Muscle of leg (tissue), 11 donors: ENCODE measurements around the gene PKDCC. TPM values are rescaled to one million over a fixed set of nuclear protein-coding genes. Genes with fewer than 3 reads are reported as not detected.
A peak's percentile ranks its signal among the peaks of the same experiment; 100 is the strongest.

Source experiments
- DNase-seq: peaks from one replicate; pipeline ENCODE4 v3.0.0; 2013
- H3K27ac ChIP-seq: one replicate; pipeline ENCODE4 v1.5.1; 2013; ENCODE audit warnings: mild to moderate bottlenecking, low read length, control low read depth
- H3K27me3 ChIP-seq: one replicate; pipeline ENCODE4 v1.6.1; 2013; ENCODE audit warnings: low read length; ENCODE audit not compliant: control insufficient read depth, insufficient read depth
- H3K36me3 ChIP-seq: one replicate; pipeline ENCODE4 v1.6.1; 2013; ENCODE audit warnings: low read length; ENCODE audit not compliant: control insufficient read depth, insufficient read depth
- H3K4me1 ChIP-seq: one replicate; pipeline ENCODE4 v1.6.1; 2013; ENCODE audit warnings: low read length; ENCODE audit not compliant: control insufficient read depth, insufficient read depth
- H3K4me3 ChIP-seq: one replicate; pipeline ENCODE4 v1.5.1; 2013; ENCODE audit warnings: low read length, control low read depth
- H3K9me3 ChIP-seq: replicated peaks from 2 replicates; pipeline ENCODE4 v1.6.1; 2013; ENCODE audit warnings: low read depth, low read length; ENCODE audit not compliant: control insufficient read depth
- WGBS: methylation state at CpG from one replicate; pipeline ENCODE4 v1.1.5; 2013; ENCODE audit warnings: missing lambda C conversion rate; ENCODE audit not compliant: insufficient coverage; 5-methylcytosine and 5-hydroxymethylcytosine counted together
- polyA plus RNA-seq, 8 donors: library from polyadenylated mRNA; unstranded; fragments of 120-200 nt; gene quantifications; one replicate each; pipeline versions ENCODE4 v1.2.1 to v1.2.3, GENCODE V29; 2013; ENCODE audit warnings: inconsistent platforms in 1 of 8, low replicate concordance in 1 of 8; ENCODE audit not compliant: insufficient read length in 8 of 8, insufficient read depth in 1 of 8
- total RNA-seq: library from RNA; stranded (reverse); fragments of 120-200 nt; gene quantifications from one replicate; pipeline ENCODE4 v1.2.4, GENCODE V29; 2013

Gene PKDCC
- total and polyA plus RNA-seq, 9 donors, result 123 to 183 (median 147) TPM

DNA sequence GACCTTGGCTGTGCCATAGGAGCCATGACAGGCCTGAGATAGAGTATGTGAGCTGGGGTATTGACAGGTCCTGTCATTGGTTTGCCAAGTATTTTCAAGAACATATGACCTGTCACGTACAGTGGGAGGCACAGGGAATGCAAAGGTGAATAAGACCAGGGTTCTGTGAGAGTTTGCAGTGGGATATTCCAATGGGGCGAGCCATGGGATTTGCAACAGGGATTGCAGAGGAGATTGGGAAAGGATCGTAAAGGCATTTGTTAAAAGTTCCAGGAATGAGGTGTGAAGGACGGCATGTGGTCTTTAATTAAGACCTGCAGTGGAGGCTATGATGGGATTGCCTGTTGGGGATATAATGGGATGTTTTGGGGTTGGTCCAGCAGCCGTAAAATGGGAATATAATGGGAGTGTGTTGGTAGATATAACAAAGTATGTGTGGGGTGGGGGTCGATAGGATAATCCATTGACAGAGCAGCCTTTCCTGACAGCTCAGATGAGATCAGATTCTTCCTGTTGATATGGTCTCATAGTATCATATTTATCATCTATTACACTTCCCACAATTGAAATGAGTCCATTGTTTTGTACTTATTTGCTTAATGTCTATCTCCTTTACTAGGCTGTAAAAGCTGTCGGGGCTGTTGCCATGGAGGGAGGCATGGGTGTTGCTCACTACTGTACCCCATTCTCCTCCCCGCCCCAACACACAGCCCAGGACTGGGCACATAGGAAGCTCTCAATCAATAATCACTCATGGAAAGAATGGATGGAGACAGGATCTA, 38.1 kb downstream of the PKDCC start:
- Histone ChIP-seq H3K9me3 (no peaks in the 10 kb centered on the region), H3K27me3 (no peaks in the 10 kb centered on the region), H3K4me3 (no peak overlapping the region), H3K4me1 (peaks cover 6% of the 10 kb centered on the region), H3K27ac (no peak overlapping the region), H3K36me3 (no peaks in the 10 kb centered on the region)
- DNase-seq, result no peak
- 73% methylated on average over 4 of the region's 8 CpGs for WGBS

DNA sequence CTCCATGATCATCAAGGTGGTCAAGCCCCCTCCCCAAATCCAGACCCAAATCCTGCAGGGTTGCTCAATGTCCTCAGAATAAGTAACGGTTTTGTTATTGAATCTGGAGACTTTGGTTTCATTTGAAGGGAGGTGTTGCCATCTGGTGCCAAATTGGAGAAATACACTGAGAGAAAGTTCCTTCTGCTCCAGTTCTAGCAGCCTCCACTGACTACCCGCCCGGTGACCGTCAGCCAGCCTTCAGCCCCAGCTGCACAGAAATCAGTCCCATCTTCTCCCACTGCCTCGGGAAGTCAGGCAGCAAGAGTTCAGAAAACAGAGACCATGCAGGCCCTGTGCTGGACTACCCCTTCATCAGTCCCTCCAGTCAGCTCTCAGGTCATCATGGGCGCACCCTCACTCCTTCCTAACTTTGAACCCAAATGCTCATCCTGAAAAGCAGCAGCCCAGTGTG, 38.7 kb downstream of the PKDCC start:
- no peaks in the 10 kb centered on the region for H3K9me3 ChIP-seq
- H3K4me1 ChIP-seq, result peaks cover 6% of the 10 kb centered on the region
- no peaks in the 10 kb centered on the region for H3K27me3 ChIP-seq

GRCh38 chr2:42087137-42087856, 39.5 kb downstream of the PKDCC start:
- Histone ChIP-seq H3K4me1 (peaks cover 6% of the 10 kb centered on the region), H3K9me3 (no peaks in the 10 kb centered on the region), H3K27me3 (no peaks in the 10 kb centered on the region), H3K36me3 (no peaks in the 10 kb centered on the region), H3K4me3 (no peak overlapping the region), H3K27ac (no peak overlapping the region)
- 100% methylated on average over 1 of the region's 3 CpGs for WGBS
- no peak for DNase-seq

More for the DNA sequence above, 38.7 kb downstream of the PKDCC start:
- no peak overlapping the region for H3K27ac ChIP-seq
- H3K4me3 ChIP-seq, result no peak overlapping the region
- DNase-seq, result peak; percentile 87
- WGBS, result 20% methylated on average over 5 of the region's 6 CpGs
- H3K36me3 ChIP-seq, result no peaks in the 10 kb centered on the region

DNA sequence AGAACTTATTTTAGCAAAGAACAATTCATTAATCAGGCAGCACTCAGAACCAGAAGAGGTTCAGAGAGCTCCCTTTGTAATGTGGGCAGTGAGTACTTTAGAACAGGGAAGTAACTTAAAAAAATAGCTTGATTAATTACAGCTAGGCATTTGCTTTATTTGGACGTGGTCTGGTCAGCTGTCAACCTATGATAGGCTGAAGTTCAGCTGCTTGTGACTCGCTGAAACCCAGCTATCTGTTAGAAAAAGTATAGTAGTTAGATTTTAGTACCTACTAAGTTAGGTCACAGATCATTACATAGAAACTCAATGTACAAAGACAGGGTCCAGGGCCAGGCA, 40.0 kb downstream of the PKDCC start:
- Histone ChIP-seq H3K27ac (no peak overlapping the region), H3K4me1 (peaks cover 6% of the 10 kb centered on the region), H3K9me3 (no peaks in the 10 kb centered on the region), H3K36me3 (no peaks in the 10 kb centered on the region), H3K27me3 (no peaks in the 10 kb centered on the region), H3K4me3 (no peak overlapping the region)
- no peak for DNase-seq
- no CpG with 5 or more reads among the region's 2 CpGs for WGBS

- WGBS, result 63% methylated on average over 16 of the region's 16 CpGs
- Histone ChIP-seq H3K9me3 (no peaks in the 10 kb centered on the region), H3K27me3 (no peaks in the 10 kb centered on the region), H3K4me3 (no peak overlapping the region), H3K4me1 (peaks cover 6% of the 10 kb centered on the region), H3K27ac (no peak overlapping the region), H3K36me3 (no peaks in the 10 kb centered on the region)
- no peak for DNase-seq
Observed at GRCh38 chr2:42089340-42089925, 41.6 kb downstream of the PKDCC start.

GRCh38 chr2:42090216-42090615, 42.4 kb downstream of the PKDCC start:
- no peaks in the 10 kb centered on the region for H3K27me3 ChIP-seq
- H3K36me3 ChIP-seq, result no peaks in the 10 kb centered on the region
- no peak for DNase-seq
- H3K4me1 ChIP-seq, result peaks cover 6% of the 10 kb centered on the region
- H3K27ac ChIP-seq, result no peak overlapping the region
- H3K9me3 ChIP-seq, result no peaks in the 10 kb centered on the region
- WGBS, result 89% methylated on average over 5 of the region's 5 CpGs
- no peak overlapping the region for H3K4me3 ChIP-seq

- Histone ChIP-seq H3K36me3 (no peaks in the 10 kb centered on the region), H3K9me3 (no peaks in the 10 kb centered on the region), H3K4me1 (peaks cover 2% of the 10 kb centered on the region), H3K27me3 (no peaks in the 10 kb centered on the region), H3K27ac (no peak overlapping the region), H3K4me3 (no peak overlapping the region)
- WGBS, result 81% methylated on average over 3 of the region's 3 CpGs
- DNase-seq, result no peak
Observed at GRCh38 chr2:42091671-42092070, 43.9 kb downstream of the PKDCC start.

DNA sequence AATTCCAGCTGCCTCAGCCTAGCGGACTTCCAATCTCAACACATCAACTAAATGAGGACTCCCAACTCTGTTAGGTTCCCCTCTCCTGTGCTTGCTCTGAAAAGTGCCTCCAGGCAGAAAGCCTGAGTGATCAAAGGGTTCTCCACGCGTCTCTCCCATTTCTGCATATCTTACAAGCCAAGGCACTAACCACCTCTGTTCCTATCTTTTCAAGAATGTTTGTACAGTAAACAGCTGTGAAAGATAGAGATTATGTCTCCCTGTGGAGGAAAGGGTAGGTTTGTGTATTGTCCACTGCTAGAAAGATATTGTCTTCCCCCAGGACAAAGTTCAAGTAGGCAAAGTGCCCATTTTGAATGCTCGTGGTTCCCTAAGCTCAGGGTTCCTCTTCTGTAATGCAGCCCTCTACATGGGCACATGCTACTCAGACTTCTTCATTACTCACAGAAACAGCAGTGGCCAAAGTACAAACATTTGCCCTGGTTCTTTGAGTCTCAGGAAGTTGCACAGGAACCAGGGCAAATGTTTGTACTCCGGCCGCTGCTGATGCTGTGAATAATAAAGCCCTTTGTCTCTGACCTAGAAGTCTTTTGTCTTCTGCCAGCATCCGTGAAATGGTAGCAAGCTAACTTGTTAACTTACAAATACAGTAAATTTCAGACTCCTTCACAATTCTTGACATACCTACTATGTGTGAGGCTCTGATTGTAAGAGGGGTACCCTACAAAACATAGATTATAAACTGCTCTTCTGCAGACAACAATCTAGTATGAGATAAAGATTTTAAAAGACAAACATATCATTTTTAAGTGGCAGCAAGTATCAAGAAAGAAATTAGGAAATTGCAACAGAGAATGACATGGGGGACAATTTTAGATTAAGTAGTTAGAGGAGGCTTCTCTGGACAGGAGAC, 44.5 kb downstream of the PKDCC start:
- no peaks in the 10 kb centered on the region for H3K9me3 ChIP-seq
- peak; percentile 50 for DNase-seq
- H3K36me3 ChIP-seq, result no peaks in the 10 kb centered on the region
- no peak overlapping the region for H3K4me3 ChIP-seq
- H3K4me1 ChIP-seq, result no peaks in the 10 kb centered on the region
- H3K27me3 ChIP-seq, result no peaks in the 10 kb centered on the region
- WGBS, result 48% methylated on average over 4 of the region's 7 CpGs
- H3K27ac ChIP-seq, result no peak overlapping the region

DNA sequence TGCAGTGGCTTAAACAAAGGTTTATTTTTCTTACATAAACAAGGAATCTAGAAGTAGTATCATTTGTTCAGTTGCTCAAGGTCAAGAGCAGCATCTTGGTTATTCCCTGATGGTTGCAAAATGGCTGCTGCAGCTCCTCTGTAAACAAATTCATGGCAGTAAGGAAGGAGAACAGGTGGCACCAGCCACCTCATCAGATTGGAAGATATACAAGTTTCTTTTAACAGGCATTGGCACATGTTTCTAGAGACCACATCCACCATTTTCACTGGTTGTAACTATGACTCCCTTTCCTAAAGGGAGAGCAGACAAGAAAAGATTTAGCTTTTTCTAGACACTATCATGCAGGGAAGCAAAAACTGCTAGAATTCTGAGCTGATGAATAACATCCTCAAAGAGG, 46.3 kb downstream of the PKDCC start:
- Histone ChIP-seq H3K36me3 (no peaks in the 10 kb centered on the region), H3K27ac (no peak overlapping the region), H3K4me1 (peaks cover 10% of the 10 kb centered on the region)

More for the DNA sequence above, 46.3 kb downstream of the PKDCC start:
- no peaks in the 10 kb centered on the region for H3K9me3 ChIP-seq
- no peak for DNase-seq
- no peaks in the 10 kb centered on the region for H3K27me3 ChIP-seq
- no peak overlapping the region for H3K4me3 ChIP-seq
